Activated CD8-positive, alpha-beta memory T cell treated with anti-CD3 and anti-CD28 coated beads for 48 hours (primary cell): ENCODE results near the gene PDZRN3.

Experiments
- DNase-seq, 3 experiments: peaks; one replicate each; pipeline ENCODE4 v3.0.0-alpha.2; 2020; ENCODE audit warnings: low read depth in 2 of 3, low spot score in 2 of 3

PDZRN3 gene

DNA sequence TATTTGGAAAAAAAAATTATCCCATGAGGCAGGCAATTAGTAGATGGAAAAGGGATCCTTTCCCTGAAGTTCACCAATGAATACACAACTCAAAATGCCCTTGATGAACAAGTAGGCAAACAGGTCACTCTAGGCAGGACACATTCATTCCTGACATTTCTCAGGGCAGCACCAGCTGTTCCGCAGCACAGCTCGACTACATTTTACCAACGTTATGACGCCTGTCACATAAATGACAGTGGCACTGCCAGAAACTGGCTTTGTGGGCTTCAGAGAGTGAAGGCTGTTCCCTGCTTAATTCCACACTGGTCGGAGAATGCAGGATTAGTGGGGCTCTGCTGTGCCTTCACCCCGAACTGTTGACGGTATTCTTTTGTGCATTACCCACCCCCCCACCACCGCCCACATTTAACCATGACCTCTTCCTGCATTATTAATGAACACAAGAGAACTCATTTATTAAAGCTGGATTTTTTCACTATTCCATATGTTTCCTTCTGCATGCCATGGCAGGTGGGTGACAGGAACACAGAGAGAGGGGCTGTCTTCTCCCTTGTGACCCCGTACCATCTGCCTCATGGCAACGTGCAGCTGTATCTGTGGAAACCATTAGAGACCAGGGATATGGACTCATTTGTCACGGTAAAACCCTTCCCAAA, 197.6 kb downstream of the PDZRN3 start:
- DNase-seq, result no peak

DNA sequence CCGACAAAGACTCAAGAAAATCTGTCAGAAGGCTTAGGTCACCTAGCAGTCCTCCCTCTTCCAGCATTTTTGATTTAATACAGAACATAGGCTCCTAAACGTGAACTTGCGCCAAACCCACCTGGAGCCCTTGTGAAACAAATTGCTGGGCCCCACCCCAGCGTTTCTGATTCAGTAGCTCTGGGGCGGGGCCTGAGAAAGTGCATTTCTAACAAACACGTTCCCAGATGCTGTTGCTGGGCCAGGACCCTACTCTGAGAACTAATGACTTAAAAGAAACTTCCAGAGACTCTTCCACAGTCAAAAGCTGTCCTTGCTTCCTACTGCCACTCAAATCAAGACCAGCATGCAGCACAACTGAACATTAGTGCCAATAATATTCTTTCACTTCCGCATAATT, 198.1 kb downstream of the PDZRN3 start:
- no peak for DNase-seq

DNA sequence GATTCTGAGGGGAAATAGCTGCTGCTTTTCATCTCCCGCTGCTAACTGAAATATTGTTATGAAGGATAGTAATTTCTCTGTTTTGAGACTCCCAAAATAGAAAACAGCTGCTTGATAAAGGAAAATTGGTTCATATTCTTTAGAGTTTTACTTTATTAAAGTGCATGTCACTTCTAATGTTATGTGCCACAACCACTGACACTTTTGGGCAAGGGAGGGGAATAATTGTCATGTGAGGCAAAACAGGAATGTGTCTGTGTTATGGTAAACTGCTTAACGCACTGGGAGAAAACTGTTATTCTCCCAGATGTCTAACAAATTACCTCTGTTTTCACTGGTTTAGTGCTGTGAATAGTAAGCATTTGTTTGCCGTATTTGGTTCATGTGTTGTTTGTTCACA, 201.6 kb downstream of the PDZRN3 start:
- DNase-seq, result no peak

DNA sequence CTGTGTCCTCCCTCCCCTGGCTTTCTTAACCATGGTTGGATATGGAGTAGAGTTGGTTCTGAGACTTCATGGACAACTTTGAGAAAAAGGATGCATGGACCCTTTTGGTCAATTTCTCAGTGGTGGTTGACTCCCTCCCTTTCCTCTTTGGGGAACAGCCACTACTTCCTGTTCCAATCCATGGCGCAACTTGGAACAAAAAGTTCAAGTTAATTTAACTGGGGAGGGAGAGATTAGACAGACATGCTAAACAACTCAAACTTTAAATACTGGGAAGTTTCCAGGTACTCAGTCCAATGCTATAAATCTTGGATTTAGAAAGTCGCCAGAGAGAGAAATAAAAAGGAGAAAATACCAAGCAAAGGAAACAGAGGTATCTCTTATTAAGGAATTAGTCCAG, 202.2 kb downstream of the PDZRN3 start:
- DNase-seq, result no peak

DNA sequence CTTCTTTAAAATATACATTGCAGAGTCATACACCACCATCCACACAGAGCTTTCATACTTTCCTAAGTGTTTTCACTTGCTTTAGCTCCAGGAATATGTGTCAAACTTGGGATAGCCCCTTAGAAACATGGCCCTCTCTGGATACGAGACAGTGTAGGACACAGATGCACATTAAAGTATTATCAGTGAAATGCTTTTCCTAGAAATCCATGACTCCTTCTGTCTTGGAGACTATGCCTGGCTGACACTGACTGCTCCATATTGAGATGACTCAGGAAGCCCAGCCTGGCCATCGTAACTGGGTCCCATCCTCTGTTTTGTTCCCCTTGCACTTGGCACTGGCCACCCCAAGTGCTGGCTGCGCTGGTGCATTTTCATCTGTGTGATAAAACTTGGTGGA, 204.8 kb downstream of the PDZRN3 start:
- DNase-seq, result no peak

DNA sequence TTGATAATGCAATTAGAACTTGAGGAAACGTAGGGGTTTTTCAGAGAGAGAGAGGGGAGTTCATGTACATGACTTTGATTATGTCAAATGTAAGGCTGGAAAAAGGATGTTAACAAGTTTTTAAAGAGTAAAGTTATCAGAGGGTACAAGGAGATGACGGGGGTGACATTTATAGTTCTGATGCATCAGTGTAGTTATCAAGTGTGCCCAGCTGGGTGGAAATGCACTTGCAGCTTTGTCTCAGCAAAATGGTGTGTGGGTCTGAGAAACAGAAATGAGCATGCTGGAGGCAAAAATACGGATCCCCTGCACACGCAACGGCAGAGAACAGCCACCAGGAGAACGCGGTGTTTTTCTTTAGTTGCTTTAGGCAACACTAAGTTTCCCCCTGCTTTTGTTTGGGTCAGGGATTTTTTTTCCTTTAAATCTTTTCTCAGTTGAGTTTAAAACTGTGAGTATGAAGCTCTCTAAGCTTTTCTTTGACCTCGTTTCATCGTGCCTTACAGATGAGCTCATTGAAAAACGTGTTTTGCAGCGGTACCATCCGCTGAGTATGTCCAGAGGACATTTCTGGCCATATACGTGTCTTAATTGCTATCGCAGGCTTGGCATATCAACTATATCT, 205.4 kb downstream of the PDZRN3 start:
- DNase-seq, result no peak

DNA sequence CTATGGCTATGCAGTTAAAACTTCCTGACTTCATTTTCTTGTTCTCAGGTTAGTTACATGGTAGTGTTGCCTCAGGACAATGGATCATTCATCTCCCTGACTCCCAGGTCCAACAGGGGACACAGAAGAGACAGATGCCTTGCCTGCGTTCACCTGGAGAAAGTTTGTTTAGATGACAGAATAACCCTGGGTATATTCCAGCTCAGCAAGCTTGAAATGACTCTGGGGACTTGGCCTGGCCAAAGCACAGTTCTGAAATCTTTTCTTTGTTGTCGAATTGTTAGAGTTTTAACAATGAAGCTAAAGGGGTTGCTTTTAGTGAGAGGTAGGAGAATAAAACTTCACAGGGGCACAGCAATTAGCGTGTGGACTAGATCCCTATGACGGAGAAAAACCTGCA, 206.1 kb downstream of the PDZRN3 start:
- no peak for DNase-seq

DNA sequence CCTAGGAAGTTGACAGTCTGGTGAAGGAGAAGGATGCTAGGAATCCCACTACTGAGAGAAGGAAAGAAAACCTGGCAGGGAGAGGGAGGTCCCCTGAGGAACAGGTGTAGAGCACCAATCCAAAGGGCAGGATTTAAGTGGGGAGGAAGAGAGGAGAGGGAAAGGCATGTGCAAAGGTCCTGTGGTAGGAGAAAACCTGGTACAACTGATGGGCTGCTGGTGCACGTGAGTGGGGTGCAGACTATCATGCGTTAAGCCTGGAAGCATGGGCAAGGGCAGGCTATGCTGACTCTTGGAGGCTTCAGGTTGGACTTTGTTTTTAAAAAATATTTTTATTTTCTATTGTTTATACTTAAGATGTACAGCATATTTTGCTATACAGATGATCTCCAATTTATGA, 209.6 kb downstream of the PDZRN3 start:
- DNase-seq, result no peak

DNA sequence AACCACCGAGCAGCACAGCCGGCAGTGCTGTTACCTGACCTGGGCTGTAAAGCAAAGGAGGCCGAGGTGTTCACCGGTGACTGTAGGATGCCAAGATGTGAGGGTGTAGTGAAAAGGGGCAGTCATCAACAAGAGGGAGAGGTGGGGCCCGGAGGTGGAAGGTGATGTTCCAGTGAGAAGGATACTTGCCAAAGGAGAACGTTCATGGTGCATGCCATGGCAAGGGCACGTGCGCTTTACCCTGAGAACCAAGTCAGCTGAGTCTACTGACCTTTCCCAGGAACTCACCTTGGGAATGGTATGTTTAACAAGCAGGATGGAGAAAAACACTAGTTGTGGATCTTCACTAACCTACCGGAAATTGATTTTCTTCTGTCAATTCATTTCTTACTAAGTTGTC, 211.1 kb downstream of the PDZRN3 start:
- no peak for DNase-seq

DNA sequence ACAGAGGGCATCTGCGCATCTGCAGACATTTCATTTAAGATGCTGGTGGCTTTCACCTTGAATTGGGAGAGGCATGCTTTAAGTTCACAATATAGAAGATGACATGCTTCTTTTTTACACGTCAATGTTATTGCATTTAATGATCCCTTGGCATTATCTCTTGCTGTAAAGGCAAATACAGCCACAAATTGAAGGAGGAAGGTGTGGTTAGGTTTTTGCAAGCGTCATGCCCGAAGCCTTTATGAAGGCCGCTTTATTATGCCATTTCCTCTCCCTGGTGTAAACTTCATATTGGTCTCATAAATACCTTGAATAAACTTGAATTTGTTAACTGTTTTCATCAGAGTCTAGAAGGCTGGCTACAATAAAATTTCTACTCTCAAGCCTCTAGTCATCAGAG, 212.7 kb downstream of the PDZRN3 start:
- no peak for DNase-seq

DNA sequence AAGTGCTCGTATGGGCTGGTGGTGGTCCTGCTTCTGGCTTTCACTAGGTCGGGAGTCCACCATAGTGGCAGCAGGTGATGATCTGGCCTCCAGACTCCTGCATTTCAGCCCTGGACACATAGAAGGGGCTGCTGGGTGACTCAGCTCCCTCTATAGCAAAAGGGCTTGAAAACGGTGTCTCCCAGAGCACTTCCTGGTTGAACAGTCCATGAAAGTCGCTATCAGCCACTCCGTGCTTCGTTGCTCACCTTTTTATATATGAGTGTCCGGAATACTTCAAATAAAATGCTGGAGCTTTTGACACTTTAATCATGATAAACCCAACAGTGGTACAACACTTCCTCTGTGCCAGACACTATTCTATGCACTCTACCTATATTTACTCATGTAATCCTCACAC, 213.2 kb downstream of the PDZRN3 start:
- no peak for DNase-seq

DNA sequence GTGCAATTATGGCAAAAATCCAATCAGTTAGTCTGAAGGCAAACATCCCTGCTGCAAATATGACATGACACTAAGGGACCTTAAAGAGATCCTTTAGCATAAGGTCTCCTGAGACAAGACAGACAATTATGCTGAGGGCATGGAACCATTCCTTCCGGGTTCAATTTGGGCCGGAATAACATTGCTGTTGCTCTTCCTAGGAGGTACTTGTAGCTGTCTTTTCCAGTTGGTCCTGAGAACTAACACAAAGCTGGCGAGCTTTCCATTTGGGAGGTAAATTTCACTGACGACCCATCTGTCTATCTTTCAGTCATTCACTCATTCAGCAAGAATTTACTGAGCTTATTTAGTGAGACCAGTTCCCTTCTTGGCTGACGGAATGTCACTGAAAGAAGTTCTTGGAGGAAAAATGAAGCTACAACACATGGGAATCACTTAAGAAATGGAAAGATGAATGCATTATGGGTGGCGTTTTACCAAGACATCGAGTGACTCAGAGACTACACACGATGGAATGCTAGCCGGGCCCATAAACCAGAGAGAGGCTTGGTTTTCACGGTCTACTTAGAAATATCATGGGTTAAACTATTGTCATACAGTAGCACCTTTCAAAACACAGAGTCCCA, 215.5 kb downstream of the PDZRN3 start:
- DNase-seq, result no peak

DNA sequence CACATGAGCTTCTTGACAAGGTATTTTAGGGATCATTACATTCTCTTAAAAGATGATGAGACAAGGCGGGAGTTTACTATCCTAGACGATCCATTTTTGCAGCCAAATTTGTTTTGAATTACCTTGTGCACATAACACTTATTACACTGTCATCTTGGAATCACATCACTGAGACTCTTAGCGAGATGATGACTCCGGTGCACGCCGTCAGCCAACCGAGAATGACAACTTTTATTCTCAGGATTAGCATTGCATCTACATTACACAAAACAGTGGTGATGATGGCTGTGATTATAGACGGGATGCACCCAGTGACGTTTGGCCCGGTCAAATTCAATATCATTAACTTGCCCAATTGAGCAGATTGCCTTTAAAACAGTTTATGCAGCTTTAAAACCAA, 216.1 kb downstream of the PDZRN3 start:
- DNase-seq, result no peak

DNA sequence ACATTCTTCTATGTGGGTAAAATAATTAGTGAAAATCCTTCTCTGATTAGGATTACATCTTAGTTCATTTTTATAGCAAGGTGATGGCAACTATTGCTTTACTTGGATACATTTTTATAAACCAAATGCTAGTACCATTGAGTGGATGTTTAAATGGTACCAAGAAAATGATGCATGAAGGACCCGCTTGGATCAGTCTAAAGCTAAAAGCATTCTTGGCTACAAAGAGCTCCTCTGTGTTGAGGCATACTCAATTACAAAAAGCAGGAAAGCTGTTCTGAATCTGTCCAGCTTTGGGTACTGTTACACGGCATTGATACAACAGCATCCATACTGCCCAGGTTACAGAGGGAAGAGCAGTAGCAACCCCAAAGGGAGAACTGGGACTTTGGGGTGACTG, 217.2 kb downstream of the PDZRN3 start:
- no peak for DNase-seq

DNA sequence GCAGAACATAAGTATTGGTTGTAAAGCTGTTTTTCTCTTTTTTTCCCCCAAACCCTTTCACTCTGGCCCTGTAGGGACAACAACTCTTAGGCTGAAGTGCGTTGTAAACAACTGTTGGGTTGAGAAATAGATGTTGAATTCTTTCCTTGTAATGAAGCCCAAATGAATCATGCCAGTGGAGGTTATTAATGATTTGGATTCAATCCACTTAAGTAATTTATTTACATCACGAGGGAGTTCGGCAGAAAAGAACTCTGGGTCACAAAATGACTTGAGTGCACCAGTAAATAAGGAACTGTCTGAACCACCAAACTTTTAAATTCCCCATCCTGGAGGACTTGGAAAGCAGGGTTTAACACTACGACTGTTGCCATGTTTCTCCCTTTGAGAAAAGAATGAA, 218.9 kb downstream of the PDZRN3 start:
- no peak for DNase-seq

DNA sequence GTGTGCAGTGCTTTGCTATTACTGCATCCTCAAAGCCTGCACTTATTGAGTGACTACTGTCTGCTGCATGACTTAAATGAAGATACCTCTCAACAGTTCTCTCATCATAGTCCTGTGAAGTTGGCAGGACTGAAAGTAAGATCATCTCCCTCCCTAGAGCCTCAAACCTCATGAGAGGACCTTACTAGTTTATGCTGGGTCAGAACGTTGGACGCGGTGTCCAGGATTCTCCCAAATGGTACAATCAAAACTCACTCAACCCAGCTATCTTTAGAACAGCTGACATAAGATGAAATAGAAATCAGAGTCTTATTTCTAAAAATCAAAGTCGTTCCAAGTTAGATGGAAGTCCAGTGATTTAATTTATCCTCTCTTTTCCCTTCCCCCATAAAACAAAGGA, 219.7 kb downstream of the PDZRN3 start:
- no peak for DNase-seq

DNA sequence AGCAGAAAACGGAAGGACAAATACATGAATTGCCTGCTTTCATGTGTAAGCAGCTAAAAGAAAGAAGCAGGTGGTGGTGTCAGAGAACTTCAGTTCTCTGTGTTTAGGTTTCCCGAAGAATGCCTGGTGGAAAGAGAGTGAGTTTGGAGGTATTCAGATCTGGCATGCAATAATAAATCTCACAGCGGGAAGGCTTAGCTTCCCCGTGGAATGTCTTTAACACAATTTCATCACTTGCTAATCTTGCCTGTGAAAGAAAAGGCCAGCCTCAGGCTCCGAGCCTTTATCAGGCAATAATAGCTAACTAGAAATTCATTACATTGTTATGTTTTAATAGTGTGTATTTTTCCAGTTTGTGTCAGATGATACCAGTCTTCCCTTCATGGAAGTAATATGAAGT, 220.3 kb downstream of the PDZRN3 start:
- DNase-seq, result no peak

DNA sequence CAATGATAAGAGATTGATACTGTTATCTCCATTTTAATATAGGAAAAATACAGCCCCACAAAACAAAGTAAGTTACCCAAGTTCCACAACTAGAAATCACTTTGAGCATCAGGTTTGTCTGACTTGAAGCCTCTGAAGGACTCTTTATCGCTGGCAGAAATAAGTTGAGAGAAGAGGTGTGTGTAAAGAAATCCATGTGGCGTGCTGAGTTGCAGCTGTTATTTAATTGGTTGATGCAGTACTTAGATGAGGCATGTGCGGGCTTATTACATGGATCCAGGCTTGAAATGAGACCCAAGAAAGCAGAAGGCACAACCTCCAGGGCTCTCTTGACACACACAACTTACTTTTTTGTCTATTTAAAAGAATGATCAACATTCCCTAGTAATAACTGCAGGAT, 221.3 kb downstream of the PDZRN3 start:
- no peak for DNase-seq

DNA sequence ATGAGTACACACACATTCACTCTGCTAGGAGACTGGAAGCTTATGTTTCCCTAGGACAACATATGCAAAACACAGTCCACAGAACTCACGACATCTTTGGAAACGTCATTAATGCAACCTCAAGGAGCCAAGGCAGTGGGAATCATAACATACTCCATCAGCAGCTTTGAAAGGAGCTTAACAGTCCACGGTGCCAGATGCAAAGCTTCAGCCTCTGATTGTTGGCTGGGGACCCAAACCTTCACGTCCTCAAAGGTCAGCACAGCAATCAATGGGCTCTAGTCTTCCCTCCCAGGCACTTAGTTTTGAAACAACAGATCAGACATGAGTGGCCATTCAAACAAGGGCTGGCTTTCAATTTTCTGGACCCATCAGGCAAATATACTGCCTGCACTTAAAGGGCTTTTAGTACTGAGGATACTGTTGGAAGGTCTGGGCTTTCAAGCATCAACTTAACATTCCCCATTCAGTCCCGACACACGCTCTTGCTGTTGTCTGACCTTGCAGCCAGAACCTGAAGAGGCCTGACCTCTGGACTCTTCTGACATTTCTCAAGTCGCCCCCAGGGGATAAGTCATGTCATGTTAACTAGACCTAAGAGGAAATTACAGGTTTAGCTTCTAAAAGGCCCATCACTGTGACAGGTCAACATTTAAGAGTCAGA, 223.0 kb downstream of the PDZRN3 start:
- DNase-seq, result no peak

DNA sequence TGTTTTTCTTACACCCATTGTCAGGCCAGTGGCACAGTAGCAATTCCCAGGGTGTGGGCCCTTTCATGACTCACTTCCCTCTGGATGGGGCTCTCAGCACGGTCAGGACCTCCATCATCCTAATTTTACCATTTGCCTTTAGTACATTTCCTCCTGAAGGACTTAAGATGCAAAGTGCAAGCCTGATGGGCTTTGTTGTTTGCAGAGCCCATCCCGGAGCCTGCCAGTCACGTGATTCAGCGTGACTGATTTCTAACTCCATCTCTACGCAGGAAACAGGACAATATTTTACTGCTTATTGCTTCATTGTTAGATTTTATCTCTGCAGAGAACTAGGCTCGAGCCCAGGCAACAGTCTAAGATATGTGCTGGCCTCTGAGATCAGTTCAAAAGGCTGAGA, 223.7 kb downstream of the PDZRN3 start:
- no peak for DNase-seq

DNA sequence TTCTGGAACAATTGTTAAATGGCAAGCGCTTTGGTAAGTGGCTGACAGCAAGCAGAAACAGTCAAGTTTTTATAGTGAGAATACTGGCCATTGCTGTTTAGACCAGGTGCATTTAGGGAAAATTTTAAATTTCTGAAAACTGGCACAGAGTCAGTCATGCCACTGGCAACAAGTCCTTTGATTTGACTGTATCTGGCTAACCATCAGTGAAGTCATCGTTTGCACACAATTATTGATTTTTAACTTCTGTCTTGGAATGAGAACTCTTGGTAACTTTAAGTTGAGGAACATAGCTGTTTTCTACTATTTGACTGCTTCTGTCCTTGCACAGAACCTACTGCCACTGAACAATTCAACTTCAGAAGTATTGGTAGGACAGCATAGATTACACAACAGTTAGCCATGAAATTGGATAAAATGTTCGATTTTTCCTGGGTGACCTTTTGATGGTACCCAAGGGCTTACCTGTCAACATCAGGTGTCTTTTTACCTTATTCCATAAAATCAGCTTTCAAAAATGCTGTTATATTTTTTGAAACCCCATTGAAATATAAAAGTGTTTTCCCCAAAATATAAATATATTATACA, 225.0 kb downstream of the PDZRN3 start:
- no peak for DNase-seq

DNA sequence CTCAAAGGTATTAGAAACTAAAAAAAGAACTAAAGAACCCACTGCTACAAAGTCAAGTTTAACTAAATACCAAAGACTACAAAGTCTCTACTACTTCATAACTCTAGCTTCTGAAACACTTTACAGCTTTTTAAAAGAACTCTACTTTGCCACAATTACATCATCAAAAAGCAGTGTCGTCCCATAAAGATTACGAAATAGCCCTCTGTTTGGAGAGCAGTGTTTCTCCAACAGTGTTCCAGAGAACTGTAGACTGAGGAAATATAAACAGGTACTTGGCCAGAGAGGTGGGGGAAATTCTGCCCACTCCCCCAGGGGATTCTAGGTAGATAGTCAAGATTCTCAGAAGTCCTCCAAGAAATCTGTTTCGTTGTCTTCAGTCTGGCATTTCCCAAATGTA, 225.6 kb downstream of the PDZRN3 start:
- no peak for DNase-seq
